Peyer's patch (tissue), 4 donors: Measurements from ENCODE around the gene FSTL5. TPM values are rescaled to one million over a fixed set of nuclear protein-coding genes. Genes with fewer than 3 reads are reported as not detected.

Experiments
- DNase-seq, 3 donors: peaks; one replicate each; pipeline ENCODE4 v3.0.0-alpha.2; 2017 to 2019
- H3K27ac ChIP-seq, 4 donors: fragments of 200-600 bp; sonication (generic); one replicate each; pipeline ENCODE4 v1.5.1; 2016 to 2019
- H3K27me3 ChIP-seq, 2 donors: fragments of 200-600 bp; sonication (generic); one replicate each; pipeline ENCODE4 v1.5.1; 2019
- H3K36me3 ChIP-seq, 3 donors: fragments of 200-600 bp; sonication (generic); one replicate each; pipeline ENCODE4 v1.5.1; 2016 to 2019
- H3K4me1 ChIP-seq, 4 donors: fragments of 200-600 bp; sonication (generic); one replicate each; pipeline ENCODE4 v1.5.1; 2016 to 2019
- H3K4me3 ChIP-seq, 4 donors: fragments of 200-600 bp; sonication (generic); 1 replicate in 3 of 4; 2 replicates in 1 of 4; pipeline ENCODE4 v1.5.1; 2016 to 2019; ENCODE audit warnings: mild to moderate bottlenecking in 1 of 4
- H3K9me3 ChIP-seq, 4 donors: fragments of 200-600 bp; sonication (generic); one replicate each; pipeline ENCODE4 v1.5.1; 2016 to 2019; ENCODE audit warnings: mild to moderate bottlenecking in 1 of 4
- CTCF ChIP-seq, 6 experiments: fragments of 450-650 bp in 4 of 6; fragments of 200-600 bp in 2 of 6; sonication (generic) in 1 of 6; IDR thresholded peaks; one replicate each; pipeline ENCODE4 v1.5.1; 2017 to 2019; ENCODE audit warnings: antibody characterized with exemption in 6 of 6, mild to moderate bottlenecking in 3 of 6, moderate library complexity in 1 of 6
- POLR2A ChIP-seq, 2 donors: fragments of 450-650 bp; IDR thresholded peaks; one replicate each; pipeline ENCODE4 v1.5.1; 2017; ENCODE audit warnings: antibody characterized with exemption in 2 of 2, mild to moderate bottlenecking in 2 of 2, moderate library complexity in 2 of 2
- total RNA-seq, 4 donors: library from RNA; depleted of rRNA; stranded (reverse); fragments of >200 nt; gene quantifications; one replicate each; pipeline ENCODE4 v1.1.0, GENCODE V29; 2016

FSTL5 gene
- total RNA-seq, 4 donors from 2014 or later: 1.7 TPM; not detected in 3

GRCh38 chr4:161696944-161697343 lies 466.9 kb downstream of the FSTL5 start:
- Histone ChIP-seq H3K9me3 (no peaks in the 10 kb centered on the region), H3K36me3 (no peaks in the 10 kb centered on the region), H3K27me3 (no peaks in the 10 kb centered on the region), H3K4me1 (no peaks in the 10 kb centered on the region), H3K27ac (no peak overlapping the region), H3K4me3 (no peak overlapping the region)
- DNase-seq: no peak
- no peak for TF ChIP-seq CTCF (IDR thresholded peaks at IDR 0.05)
- TF ChIP-seq POLR2A (IDR thresholded peaks at IDR 0.05): no peak

GRCh38 chr4:161680146-161680545 lies 483.7 kb downstream of the FSTL5 start:
- H3K9me3 ChIP-seq: no peaks in the 10 kb centered on the region
- TF ChIP-seq CTCF (IDR thresholded peaks at IDR 0.05) (no peak), POLR2A (IDR thresholded peaks at IDR 0.05) (no peak)
- DNase-seq: no peak

GRCh38 chr4:161664740-161665139 lies 499.1 kb downstream of the FSTL5 start:
- H3K4me1 ChIP-seq: no peaks in the 10 kb centered on the region
- no peak for DNase-seq
- no peaks in the 10 kb centered on the region for H3K9me3 ChIP-seq
- no peak overlapping the region for H3K4me3 ChIP-seq
- no peak overlapping the region for H3K27ac ChIP-seq
- no peaks in the 10 kb centered on the region for H3K27me3 ChIP-seq
- H3K36me3 ChIP-seq: no peaks in the 10 kb centered on the region
- TF ChIP-seq CTCF (IDR thresholded peaks at IDR 0.05) (no peak), POLR2A (IDR thresholded peaks at IDR 0.05) (no peak)

More at GRCh38 chr4:161680146-161680545, 483.7 kb downstream of the FSTL5 start:
- Histone ChIP-seq H3K27me3 (no peaks in the 10 kb centered on the region), H3K4me3 (no peak overlapping the region), H3K27ac (no peak overlapping the region), H3K4me1 (no peaks in the 10 kb centered on the region), H3K36me3 (no peaks in the 10 kb centered on the region)

- TF ChIP-seq CTCF (IDR thresholded peaks at IDR 0.05): no peak
- no peak for TF ChIP-seq POLR2A (IDR thresholded peaks at IDR 0.05)
- no peak for DNase-seq
- Histone ChIP-seq H3K27me3 (no peaks in the 10 kb centered on the region), H3K4me1 (no peaks in the 10 kb centered on the region), H3K4me3 (no peak overlapping the region), H3K36me3 (no peaks in the 10 kb centered on the region), H3K27ac (no peak overlapping the region), H3K9me3 (no peaks in the 10 kb centered on the region)
Observed at GRCh38 chr4:161663844-161664243, 500.0 kb downstream of the FSTL5 start.

- no peaks in the 10 kb centered on the region for H3K27me3 ChIP-seq
- H3K27ac ChIP-seq: no peak overlapping the region
- DNase-seq: no peak
- no peaks in the 10 kb centered on the region for H3K4me1 ChIP-seq
- H3K9me3 ChIP-seq: no peaks in the 10 kb centered on the region
- no peak overlapping the region for H3K4me3 ChIP-seq
- no peaks in the 10 kb centered on the region for H3K36me3 ChIP-seq
- no peak for TF ChIP-seq CTCF (IDR thresholded peaks at IDR 0.05)
- TF ChIP-seq POLR2A (IDR thresholded peaks at IDR 0.05): no peak
Observed at GRCh38 chr4:161658676-161659075, 505.1 kb downstream of the FSTL5 start.

GRCh38 chr4:161657616-161658015 lies 506.2 kb downstream of the FSTL5 start:
- no peaks in the 10 kb centered on the region for H3K27me3 ChIP-seq
- no peaks in the 10 kb centered on the region for H3K4me1 ChIP-seq
- no peak for DNase-seq
- no peak overlapping the region for H3K27ac ChIP-seq
- H3K9me3 ChIP-seq: no peaks in the 10 kb centered on the region
- H3K4me3 ChIP-seq: no peak overlapping the region
- no peaks in the 10 kb centered on the region for H3K36me3 ChIP-seq
- TF ChIP-seq CTCF (IDR thresholded peaks at IDR 0.05) (no peak), POLR2A (IDR thresholded peaks at IDR 0.05) (no peak)
